Caco-2 (cell line): ENCODE measurements around the gene SCYGR5. TPM values are rescaled to one million over a fixed set of nuclear protein-coding genes. Genes with fewer than 3 reads are reported as not detected.
"Not testable (repeated sequence)": the region's sequence is repeated elsewhere in the genome, so short reads cannot be mapped to it uniquely, and the experiment has no call there.

Experiments
- Bru-seq: library from RNA; stranded (reverse); fragments of 400-500 nt; gene quantifications from one replicate; lab custom pipeline; 2021; lab: Mats Ljungman, UMichigan
- BruChase-seq, 2 experiments: library from RNA; stranded (reverse); fragments of 400-500 nt; gene quantifications; one replicate each; lab custom pipeline; 2021; lab: Mats Ljungman, UMichigan
- BruUV-seq: library from RNA; stranded (reverse); fragments of 400-500 nt; replicated peaks from 2 replicates; lab custom pipeline; 2021; lab: Mats Ljungman, UMichigan
- CTCF ChIA-PET: fragments of 300-600 bp; sonication (Branson Sonifier 250); formaldehyde crosslinking; loops from one replicate; lab custom pipeline; 2022; ENCODE audit warnings: antibody characterized with exemption; lab: Charles Lee
- POLR2A ChIA-PET: fragments of 300-600 bp; sonication (Branson Sonifier 250); formaldehyde crosslinking; loops from one replicate; lab custom pipeline; 2022; ENCODE audit warnings: antibody characterized with exemption; lab: Charles Lee
- DNase-seq, 2 experiments: peaks; one replicate each; pipeline versions ENCODE4 v3.0.0 to v3.0.0-alpha.2; 2020 to 2022
- H3K27me3 ChIP-seq: replicated peaks from 2 replicates; pipeline ENCODE4 v1.6.0; 2011; ENCODE audit warnings: low read length; ENCODE audit not compliant: control insufficient read depth, insufficient read depth
- H3K36me3 ChIP-seq: 2 replicates; pipeline ENCODE4 v1.5.1; 2011; ENCODE audit warnings: low read length; ENCODE audit not compliant: control insufficient read depth, insufficient read depth
- H3K4me1 ChIP-seq: fragments of 250-450 bp; sonication (Bioruptor Pico); 2 replicates; pipeline ENCODE4 v1.5.1; 2020; ENCODE audit warnings: mild to moderate bottlenecking
- H3K4me3 ChIP-seq: 2 replicates; pipeline ENCODE4 v1.5.1; 2011; ENCODE audit warnings: low read depth, mild to moderate bottlenecking, control low read depth, low read length
- H3K9me3 ChIP-seq: fragments of 250-450 bp; sonication (Bioruptor Pico); 2 replicates; pipeline ENCODE4 v1.5.1; 2020; ENCODE audit warnings: mild to moderate bottlenecking, moderate library complexity
- H3K27ac Mint-ChIP-seq: one replicate; pipeline ENCODE4 v1.8.0; 2022; ENCODE audit warnings: mixed read lengths; ENCODE audit not compliant: unreplicated experiment
- H3K27me3 Mint-ChIP-seq: one replicate; pipeline ENCODE4 v1.8.0; 2022; ENCODE audit warnings: mixed read lengths; ENCODE audit not compliant: insufficient read depth, unreplicated experiment
- H3K36me3 Mint-ChIP-seq: one replicate; pipeline ENCODE4 v1.8.0; 2022; ENCODE audit warnings: mild to moderate bottlenecking, mixed read lengths; ENCODE audit not compliant: insufficient read depth, unreplicated experiment
- H3K4me1 Mint-ChIP-seq: one replicate; pipeline ENCODE4 v1.8.0; 2022; ENCODE audit warnings: low read depth, mixed read lengths; ENCODE audit not compliant: unreplicated experiment
- H3K4me3 Mint-ChIP-seq: one replicate; pipeline ENCODE4 v1.8.0; 2022; ENCODE audit warnings: mild to moderate bottlenecking, moderate library complexity, mixed read lengths; ENCODE audit not compliant: unreplicated experiment
- H3K9me3 Mint-ChIP-seq: one replicate; pipeline ENCODE4 v1.8.0; 2022; ENCODE audit warnings: mixed read lengths; ENCODE audit not compliant: unreplicated experiment
- intact Hi-C: fragments of 100-400 bp; cut with micrococcal nuclease; formaldehyde crosslinking; loops from one replicate; pipeline ENCODE4 v1.10.0; 2022; ENCODE audit not compliant: unreplicated experiment
- long read RNA-seq: library from polyadenylated mRNA; stranded (forward); transcript quantifications from one replicate; pipeline ENCODE4 v2.0.0, GENCODE V29; 2022
- total RNA-seq: library from RNA; stranded (reverse); gene quantifications from 2 replicates; pipeline ENCODE4 v1.2.3, GENCODE V29; 2022
- TF ChIP-seq, protein P1 (sequence below), 2 experiments: fragments of 200-600 bp in 1 of 2; IDR thresholded peaks; 1 replicate in 1 of 2; 2 replicates in 1 of 2; pipeline versions ENCODE4 v1.5.1 to v1.8.0; 2011 to 2022; ENCODE audit warnings: antibody characterized with exemption in 1 of 2, control low read depth in 1 of 2, inconsistent platforms in 1 of 2, low read depth in 1 of 2, low read length in 1 of 2, mild to moderate bottlenecking in 1 of 2, moderate library complexity in 1 of 2; ENCODE audit not compliant: insufficient read depth in 1 of 2, severe bottlenecking in 1 of 2, unreplicated experiment in 1 of 2

Gene SCYGR5, protein sequence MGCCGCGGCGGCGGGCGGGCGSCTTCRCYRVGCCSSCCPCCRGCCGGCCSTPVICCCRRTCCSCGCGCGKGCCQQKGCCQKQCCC
- total RNA-seq (not detected in 2 replicates), Bru-seq, nascent RNA (not detected), BruChase-seq, experiment 1, labeled RNA remaining after a 2-hour chase (not detected), BruChase-seq, experiment 2, labeled RNA remaining after a 6-hour chase (not detected)
- long read RNA-seq, result 0 reads

DNA sequence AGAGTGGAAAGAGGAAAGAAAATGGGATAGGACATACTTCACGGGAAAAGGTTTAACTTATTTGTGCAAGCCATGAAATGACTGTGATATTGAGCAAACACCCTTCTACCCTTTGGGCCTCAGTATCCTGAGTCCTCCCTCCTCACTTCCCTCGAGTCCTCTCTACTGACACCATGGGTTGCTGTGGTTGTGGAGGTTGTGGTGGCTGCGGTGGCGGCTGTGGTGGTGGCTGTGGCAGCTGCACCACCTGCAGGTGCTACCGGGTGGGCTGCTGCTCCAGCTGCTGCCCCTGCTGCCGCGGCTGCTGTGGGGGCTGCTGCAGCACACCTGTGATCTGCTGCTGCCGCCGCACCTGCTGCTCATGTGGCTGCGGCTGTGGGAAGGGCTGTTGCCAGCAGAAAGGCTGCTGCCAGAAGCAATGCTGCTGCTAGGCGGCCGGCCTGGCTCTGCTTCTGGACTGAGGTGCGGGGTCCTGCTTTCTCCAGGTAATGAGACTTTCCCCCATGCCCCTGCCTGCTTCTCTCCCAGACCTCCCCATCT lies at the start of gene SCYGR5:
Gene SCYGR5 (plus strand): TSS at position 174 of the 540 bp plus-strand sequence. CDS start 0 bp downstream, at position 174.
- H3K36me3 Mint-ChIP-seq, CTCF ChIA-PET, H3K9me3 ChIP-seq, H3K4me3 ChIP-seq, H3K27me3 Mint-ChIP-seq, POLR2A ChIA-PET, H3K4me1 Mint-ChIP-seq, H3K27ac Mint-ChIP-seq, H3K4me3 Mint-ChIP-seq, DNase-seq, H3K9me3 Mint-ChIP-seq, intact Hi-C loops, H3K27me3 ChIP-seq, BruUV-seq, H3K4me1 ChIP-seq, H3K36me3 ChIP-seq: not testable (repeated sequence)

DNA sequence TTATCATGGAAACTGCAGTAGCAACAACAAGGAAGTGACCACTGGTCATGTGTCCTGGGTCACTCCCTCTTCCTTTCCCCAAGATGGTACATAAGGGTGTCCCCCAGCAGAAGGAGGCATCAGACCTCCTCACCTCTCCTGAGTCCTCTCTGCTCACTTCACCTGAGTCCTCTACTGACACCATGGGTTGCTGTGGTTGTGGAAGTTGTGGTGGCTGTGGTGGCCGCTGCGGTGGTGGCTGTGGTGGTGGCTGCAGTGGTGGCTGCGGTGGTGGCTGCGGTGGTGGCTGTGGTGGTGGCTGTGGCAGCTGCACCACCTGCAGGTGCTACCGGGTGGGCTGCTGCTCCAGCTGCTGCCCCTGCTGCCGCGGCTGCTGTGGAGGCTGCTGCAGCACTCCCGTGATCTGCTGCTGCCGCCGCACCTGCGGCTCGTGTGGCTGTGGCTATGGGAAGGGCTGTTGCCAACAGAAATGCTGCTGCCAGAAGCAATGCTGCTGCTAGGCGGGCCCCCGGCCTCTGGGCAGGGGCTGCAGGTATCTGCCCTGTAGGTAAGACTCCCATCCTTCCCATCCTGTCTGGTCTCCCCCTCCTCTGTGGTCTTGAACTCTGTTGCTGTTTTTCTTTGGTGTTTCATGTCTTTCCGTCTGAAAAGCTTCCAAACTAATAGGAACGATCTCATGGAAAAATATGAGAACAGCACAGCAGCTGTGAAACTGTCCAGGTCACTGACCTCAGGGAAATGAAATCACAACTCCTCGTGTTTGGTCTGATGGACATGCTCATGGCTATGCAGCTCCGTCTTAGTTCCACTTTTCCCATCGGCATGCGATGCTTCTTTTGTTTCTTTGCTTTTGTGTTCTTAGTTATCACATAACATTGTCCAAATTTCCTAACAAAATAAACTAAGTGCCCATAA lies 49.0 kb upstream of the SCYGR5 start, which contains the start of gene SCYGR4:
Gene SCYGR4 (plus strand): TSS at position 183 of the 915 bp plus-strand sequence. CDS start 0 bp downstream, at position 183.
- H3K9me3 Mint-ChIP-seq, result no peaks in the 10 kb centered on the region

DNA sequence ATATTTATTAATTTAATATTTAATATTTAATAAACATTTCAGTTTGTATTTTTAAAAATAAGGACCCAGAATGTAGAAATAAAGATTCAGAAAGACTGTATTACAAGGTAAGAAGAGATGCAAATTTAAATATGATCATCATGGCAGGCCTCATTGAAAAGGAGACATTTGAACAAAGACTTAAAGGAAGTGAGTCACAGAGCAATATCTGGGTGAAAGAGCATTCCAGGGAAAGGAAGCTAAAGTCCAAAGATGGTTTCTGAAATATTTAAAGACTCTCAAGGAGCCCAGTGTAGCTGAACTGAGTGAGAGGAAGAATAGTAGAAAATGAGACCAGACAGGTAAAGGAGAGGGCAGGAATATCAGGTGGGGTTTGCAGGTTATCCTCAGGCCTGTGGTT lies 43.4 kb upstream of the SCYGR5 start:
- Mint-ChIP-seq H3K27me3 (no peaks in the 10 kb centered on the region), H3K4me1 (peaks cover 8% of the 10 kb centered on the region), H3K4me3 (no peak overlapping the region), H3K27ac (no peak overlapping the region), H3K36me3 (no peaks in the 10 kb centered on the region), H3K9me3 (peaks cover 15% of the 10 kb centered on the region)
- Histone ChIP-seq H3K4me1 (no peaks in the 10 kb centered on the region), H3K36me3 (no peaks in the 10 kb centered on the region), H3K4me3 (no peak overlapping the region), H3K9me3 (no peaks in the 10 kb centered on the region), H3K27me3 (no peaks in the 10 kb centered on the region)
- POLR2A ChIA-PET, result no interaction called here
- no TSS peak for BruUV-seq
- CTCF ChIA-PET, result no interaction called here
- intact Hi-C loops, result no loop called here
- TF ChIP-seq, protein P1, sequence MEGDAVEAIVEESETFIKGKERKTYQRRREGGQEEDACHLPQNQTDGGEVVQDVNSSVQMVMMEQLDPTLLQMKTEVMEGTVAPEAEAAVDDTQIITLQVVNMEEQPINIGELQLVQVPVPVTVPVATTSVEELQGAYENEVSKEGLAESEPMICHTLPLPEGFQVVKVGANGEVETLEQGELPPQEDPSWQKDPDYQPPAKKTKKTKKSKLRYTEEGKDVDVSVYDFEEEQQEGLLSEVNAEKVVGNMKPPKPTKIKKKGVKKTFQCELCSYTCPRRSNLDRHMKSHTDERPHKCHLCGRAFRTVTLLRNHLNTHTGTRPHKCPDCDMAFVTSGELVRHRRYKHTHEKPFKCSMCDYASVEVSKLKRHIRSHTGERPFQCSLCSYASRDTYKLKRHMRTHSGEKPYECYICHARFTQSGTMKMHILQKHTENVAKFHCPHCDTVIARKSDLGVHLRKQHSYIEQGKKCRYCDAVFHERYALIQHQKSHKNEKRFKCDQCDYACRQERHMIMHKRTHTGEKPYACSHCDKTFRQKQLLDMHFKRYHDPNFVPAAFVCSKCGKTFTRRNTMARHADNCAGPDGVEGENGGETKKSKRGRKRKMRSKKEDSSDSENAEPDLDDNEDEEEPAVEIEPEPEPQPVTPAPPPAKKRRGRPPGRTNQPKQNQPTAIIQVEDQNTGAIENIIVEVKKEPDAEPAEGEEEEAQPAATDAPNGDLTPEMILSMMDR (IDR thresholded peaks at IDR 0.05; ENCODE audit: insufficient read depth in 1 of 2, low read depth in 1 of 2, low read length in 1 of 2, severe bottlenecking in 1 of 2, unreplicated experiment in 1 of 2), result no peak
- DNase-seq, result no peak

More for the DNA sequence above, 49.0 kb upstream of the SCYGR5 start, which contains the start of gene SCYGR4:
- ChIA-PET POLR2A (no interaction called here), CTCF (no interaction called here)
- intact Hi-C loops, result no loop called here
- no peaks in the 10 kb centered on the region for H3K27me3 ChIP-seq
- Mint-ChIP-seq H3K27me3 (no peaks in the 10 kb centered on the region), H3K36me3 (no peaks in the 10 kb centered on the region), H3K27ac (no peak within 1 kb of the TSS), H3K4me1 (peaks cover 10% of the 10 kb centered on the region), H3K4me3 (no peak within 1 kb of the TSS)
- no peak within 1 kb of the TSS for H3K4me3 ChIP-seq
- no peaks in the 10 kb centered on the region for H3K36me3 ChIP-seq
- no TSS peak for BruUV-seq
- no peaks in the 10 kb centered on the region for H3K4me1 ChIP-seq
- H3K9me3 ChIP-seq, result no peaks in the 10 kb centered on the region
- TF ChIP-seq, protein P1 (IDR thresholded peaks at IDR 0.05; ENCODE audit: insufficient read depth in 1 of 2, low read depth in 1 of 2, low read length in 1 of 2, severe bottlenecking in 1 of 2, unreplicated experiment in 1 of 2), result no peak
- DNase-seq, result no peak
